GM19240 (cell line): Measurements from ENCODE around the gene RASSF5.

Experiments
- DNase-seq: peaks from one replicate; pipeline ENCODE4 v3.0.0; 2011; ENCODE audit warnings: low spot score; ENCODE audit not compliant: insufficient read length

Gene RASSF5

GRCh38 chr1:206628916-206629315 lies 121.6 kb downstream of the RASSF5 start:
- DNase-seq: no peak

DNA sequence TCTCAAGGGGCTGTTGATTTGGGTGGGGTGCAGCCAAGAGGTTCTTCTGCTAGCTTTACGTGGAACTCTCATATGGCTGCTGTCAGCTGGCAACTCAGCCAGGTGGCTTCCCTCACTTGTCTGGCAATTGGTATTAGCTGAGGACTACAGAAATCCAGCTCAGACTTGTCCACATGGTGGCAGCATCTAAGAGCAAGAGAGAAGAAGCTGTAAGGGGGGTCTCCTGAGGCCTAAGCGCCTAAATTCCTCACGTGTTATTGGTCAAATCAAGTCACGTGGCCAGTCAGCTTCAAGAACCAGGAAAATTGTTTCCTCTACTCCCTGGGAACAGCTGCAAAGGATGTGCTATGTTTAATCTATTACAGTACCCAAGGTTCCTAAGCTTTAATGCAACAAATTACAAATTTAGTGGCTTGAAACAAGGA lies 123.8 kb downstream of the RASSF5 start:
- peak; percentile 46 for DNase-seq

- DNase-seq: no peak
These were observed 126.4 kb downstream of the RASSF5 start for GRCh38 chr1:206633708-206634121.

- no peak for DNase-seq
These were observed 127.2 kb downstream of the RASSF5 start for GRCh38 chr1:206634365-206635079.

- DNase-seq: peak; percentile 80
These were observed 128.0 kb downstream of the RASSF5 start, which contains the start of gene DYRK3 for GRCh38 chr1:206635080-206635977. Gene DYRK3 (plus strand): TSS chr1:206635536. CDS start chr1:206635704, 168 bp downstream.

DNA sequence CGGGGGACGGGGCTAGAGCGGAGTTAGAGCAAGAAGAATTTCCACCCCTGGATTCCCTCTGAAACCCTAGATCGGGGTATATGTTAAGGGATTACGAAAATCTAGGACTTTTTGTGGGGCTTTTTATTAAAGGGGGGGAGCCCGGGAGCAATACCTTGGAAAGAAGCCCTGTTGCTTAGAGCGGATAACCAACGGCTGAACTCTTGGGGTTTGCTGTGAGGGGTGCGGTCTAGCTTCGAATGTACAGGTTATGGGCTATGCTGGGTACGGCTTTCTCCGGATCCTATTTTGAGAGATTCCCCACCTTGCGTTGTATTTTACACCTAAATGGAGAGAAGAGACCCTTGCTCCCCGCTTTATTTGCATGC lies 128.6 kb downstream of the RASSF5 start:
- no peak for DNase-seq

- DNase-seq: no peak
These were observed 129.3 kb downstream of the RASSF5 start for GRCh38 chr1:206636671-206637070.

DNA sequence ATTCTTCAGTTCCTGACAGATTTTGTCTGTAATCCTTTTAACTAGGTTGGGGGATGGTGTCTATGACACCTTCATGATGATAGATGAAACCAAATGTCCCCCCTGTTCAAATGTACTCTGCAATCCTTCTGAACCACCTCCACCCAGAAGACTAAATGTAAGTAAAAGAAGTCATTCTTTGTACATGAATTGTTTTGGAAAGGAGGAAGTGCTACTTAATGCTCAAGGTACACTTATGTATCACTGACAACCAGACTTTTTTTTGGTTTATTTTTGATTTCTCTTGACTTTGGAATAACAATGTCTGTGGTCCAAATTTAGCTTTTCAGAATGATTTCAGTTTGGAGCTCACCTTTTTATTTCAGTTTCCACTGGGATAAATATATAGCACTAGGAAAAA lies 130.3 kb downstream of the RASSF5 start:
- no peak for DNase-seq
